Activated T-cell treated with anti-CD3 and anti-CD28 coated beads, Interleukin-2, amount 50 U/mL, for 48 hours (primary cell): ENCODE data around the gene PTGR2.
A peak's percentile ranks its signal among the peaks of the same experiment; 100 is the strongest.
"Not testable (repeated sequence)": the region's sequence is repeated elsewhere in the genome, so short reads cannot be mapped to it uniquely, and the experiment has no call there.

Experiments
- DNase-seq, 2 experiments: peaks; one replicate each; pipeline ENCODE4 v3.0.0-alpha.2; 2020

The PTGR2 gene

GRCh38 chr14:73833530-73834260, 17.9 kb upstream of the PTGR2 start:
- no peak for DNase-seq

GRCh38 chr14:73834261-73834625, 17.4 kb upstream of the PTGR2 start:
- no peak for DNase-seq

GRCh38 chr14:73838293-73839034, 13.2 kb upstream of the PTGR2 start:
- not testable (repeated sequence) for DNase-seq

GRCh38 chr14:73842201-73842600, 9.4 kb upstream of the PTGR2 start:
- DNase-seq: no peak

- DNase-seq: no peak
Measured at GRCh38 chr14:73842851-73843250, 8.8 kb upstream of the PTGR2 start.

- DNase-seq: no peak
Measured at GRCh38 chr14:73843296-73843695, 8.3 kb upstream of the PTGR2 start.

- no peak for DNase-seq
Measured at GRCh38 chr14:73846947-73847346, 4.7 kb upstream of the PTGR2 start.

GRCh38 chr14:73851000-73851399, 631 bp upstream of the PTGR2 start:
- DNase-seq: no peak

- DNase-seq: no peak
Measured at GRCh38 chr14:73859145-73859544, 7.5 kb downstream of the PTGR2 start.

- DNase-seq: no peak
Measured at GRCh38 chr14:73861073-73861472, 9.4 kb downstream of the PTGR2 start.

GRCh38 chr14:73862480-73862879, 10.8 kb downstream of the PTGR2 start:
- no peak for DNase-seq

- DNase-seq: no peak
Measured at GRCh38 chr14:73863209-73863608, 11.6 kb downstream of the PTGR2 start.

GRCh38 chr14:73865534-73866113, 14.0 kb downstream of the PTGR2 start:
- no peak for DNase-seq

GRCh38 chr14:73869754-73870153, 18.1 kb downstream of the PTGR2 start:
- not testable (repeated sequence) for DNase-seq

GRCh38 chr14:73870525-73871235, 19.0 kb downstream of the PTGR2 start:
- no peak for DNase-seq

- DNase-seq: no peak
Measured at GRCh38 chr14:73873660-73874059, 22.0 kb downstream of the PTGR2 start.

- no peak for DNase-seq
Measured at GRCh38 chr14:73877790-73878189, 26.2 kb downstream of the PTGR2 start.

GRCh38 chr14:73878436-73878835, 26.8 kb downstream of the PTGR2 start:
- DNase-seq: no peak

GRCh38 chr14:73879027-73879426, 27.4 kb downstream of the PTGR2 start:
- no peak for DNase-seq

- no peak for DNase-seq
Measured at GRCh38 chr14:73884438-73885190, 33.0 kb downstream of the PTGR2 start.

GRCh38 chr14:73886449-73887317, 35.1 kb downstream of the PTGR2 start, which contains the start of gene ZNF410:
Gene ZNF410 (plus strand): TSS chr14:73886859. CDS start chr14:73892176, 5,317 bp downstream.
- peak; percentile 95 to 97 for DNase-seq

GRCh38 chr14:73887318-73887616, 35.6 kb downstream of the PTGR2 start:
- DNase-seq: no peak
